HUDEP-2 (cell line): ENCODE results near the gene LAMB1.
"Not testable (repeated sequence)": the region's sequence is repeated elsewhere in the genome, so short reads cannot be mapped to it uniquely, and the experiment has no call there.

Experiments used
- DNase-seq, 76 experiments: peaks; one replicate each; lab custom pipeline; 2025; ENCODE audit not compliant: unreplicated experiment in 76 of 76; lab: John Stamatoyannopoulos, UW

LAMB1 gene

GRCh38 chr7:107973861-107974260 is 29.1 kb downstream of the LAMB1 start:
- no peak for DNase-seq

GRCh38 chr7:107972941-107973376 is 30.0 kb downstream of the LAMB1 start:
- no peak for DNase-seq

- peak in 6 of 76 experiments; percentile 1 to 40 (median 28) for DNase-seq
Measured at GRCh38 chr7:107972075-107972482, 30.9 kb downstream of the LAMB1 start.

GRCh38 chr7:107971613-107972012 is 31.3 kb downstream of the LAMB1 start:
- DNase-seq, result no peak

GRCh38 chr7:107971100-107971499 is 31.9 kb downstream of the LAMB1 start:
- no peak for DNase-seq

GRCh38 chr7:107969856-107970255 is 33.1 kb downstream of the LAMB1 start:
- no peak for DNase-seq

- DNase-seq, result no peak
Measured at GRCh38 chr7:107968449-107968848, 34.5 kb downstream of the LAMB1 start.

GRCh38 chr7:107967420-107967819 is 35.5 kb downstream of the LAMB1 start:
- DNase-seq, result no peak

GRCh38 chr7:107966711-107967110 is 36.2 kb downstream of the LAMB1 start:
- DNase-seq, result no peak

GRCh38 chr7:107964510-107964909 is 38.5 kb downstream of the LAMB1 start:
- no peak for DNase-seq

GRCh38 chr7:107962817-107963216 is 40.1 kb downstream of the LAMB1 start:
- no peak for DNase-seq

- DNase-seq, result no peak
Measured at GRCh38 chr7:107961405-107961804, 41.6 kb downstream of the LAMB1 start.

GRCh38 chr7:107960272-107960671 is 42.7 kb downstream of the LAMB1 start:
- DNase-seq, result no peak

- DNase-seq, result no peak
Measured at GRCh38 chr7:107959527-107959898, 43.4 kb downstream of the LAMB1 start.

GRCh38 chr7:107958764-107959526 is 44.0 kb downstream of the LAMB1 start:
- no peak for DNase-seq

- DNase-seq, result no peak
Measured at GRCh38 chr7:107957436-107957835, 45.5 kb downstream of the LAMB1 start.

- not testable (repeated sequence) for DNase-seq
Measured at GRCh38 chr7:107956950-107957349, 46.0 kb downstream of the LAMB1 start.

GRCh38 chr7:107955394-107955793 is 47.6 kb downstream of the LAMB1 start:
- DNase-seq, result no peak

- DNase-seq, result no peak
Measured at GRCh38 chr7:107953924-107954303, 49.0 kb downstream of the LAMB1 start.

- no peak for DNase-seq
Measured at GRCh38 chr7:107953265-107953923, 49.6 kb downstream of the LAMB1 start.

GRCh38 chr7:107951896-107952295 is 51.1 kb downstream of the LAMB1 start:
- DNase-seq, result no peak

- DNase-seq, result no peak
Measured at GRCh38 chr7:107951172-107951787, 51.7 kb downstream of the LAMB1 start.
